GM23338 (cell line): ENCODE measurements around the gene ACSL3. TPM values are rescaled to one million over a fixed set of nuclear protein-coding genes. Genes with fewer than 3 reads are reported as not detected.

Source experiments
- ATAC-seq: fragments of 200-7000 bp; cut with Tn5 transposase; 3 replicates; pipeline ENCODE4 v1.9.1; 2020
- DNase-seq: peaks from one replicate; pipeline ENCODE4 v3.0.0-alpha.2; 2015; ENCODE audit warnings: low spot score
- H2AFZ ChIP-seq: fragments of 200-600 bp; sonication (generic); 2 replicates; pipeline ENCODE4 v1.8.0; 2016; ENCODE audit warnings: antibody characterized with exemption, mild to moderate bottlenecking, moderate library complexity
- H3F3A ChIP-seq: fragments of 200-600 bp; sonication (generic); replicated peaks from 2 replicates; pipeline ENCODE4 v1.8.0; 2017; ENCODE audit warnings: antibody characterized with exemption, mixed run types, low read depth
- H3K27ac ChIP-seq: fragments of 200-600 bp; sonication (generic); 2 replicates; pipeline ENCODE4 v1.6.1; 2016; ENCODE audit warnings: low read depth
- H3K27me3 ChIP-seq: fragments of 200-600 bp; sonication (generic); 2 replicates; pipeline ENCODE4 v1.8.0; 2016; ENCODE audit warnings: mild to moderate bottlenecking, mixed run types, moderate library complexity; ENCODE audit not compliant: insufficient read depth
- H3K36me3 ChIP-seq: fragments of 200-600 bp; sonication (generic); 2 replicates; pipeline ENCODE4 v1.8.0; 2016; ENCODE audit warnings: mild to moderate bottlenecking; ENCODE audit not compliant: insufficient read depth
- H3K4me1 ChIP-seq: fragments of 200-600 bp; sonication (generic); 2 replicates; pipeline ENCODE4 v1.8.0; 2016; ENCODE audit warnings: mild to moderate bottlenecking, moderate library complexity; ENCODE audit not compliant: insufficient read depth
- H3K4me2 ChIP-seq: fragments of 200-600 bp; sonication (generic); 2 replicates; pipeline ENCODE4 v1.7.1; 2017; ENCODE audit warnings: mixed run types
- H3K4me3 ChIP-seq: fragments of 200-600 bp; sonication (generic); 2 replicates; pipeline ENCODE4 v1.6.1; 2016; ENCODE audit warnings: mixed run types
- H3K79me2 ChIP-seq: fragments of 200-600 bp; sonication (generic); replicated peaks from 2 replicates; pipeline ENCODE4 v1.8.0; 2017; ENCODE audit warnings: mild to moderate bottlenecking; ENCODE audit not compliant: insufficient read depth
- H3K9me2 ChIP-seq: fragments of 200-600 bp; sonication (generic); 2 replicates; pipeline ENCODE4 v1.8.0; 2017; ENCODE audit not compliant: insufficient read depth
- H4K20me1 ChIP-seq: fragments of 200-600 bp; sonication (generic); replicated peaks from 2 replicates; pipeline ENCODE4 v1.8.0; 2017; ENCODE audit warnings: mild to moderate bottlenecking; ENCODE audit not compliant: insufficient read depth
- H3K27ac Mint-ChIP-seq: 2 replicates; pipeline ENCODE4 v1.8.0; 2020; ENCODE audit warnings: inconsistent platforms, mild to moderate bottlenecking, moderate library complexity, mixed read lengths
- H3K27me3 Mint-ChIP-seq: 3 replicates; pipeline ENCODE4 v1.8.0; 2022; ENCODE audit warnings: low read depth, mild to moderate bottlenecking, moderate library complexity, mixed read lengths, inconsistent platforms; ENCODE audit not compliant: insufficient read depth, poor library complexity
- H3K36me3 Mint-ChIP-seq: 3 replicates; pipeline ENCODE4 v1.8.0; 2021; ENCODE audit warnings: low read depth, mild to moderate bottlenecking, inconsistent platforms, moderate library complexity, mixed read lengths
- H3K4me1 Mint-ChIP-seq: 3 replicates; pipeline ENCODE4 v1.8.0; 2020; ENCODE audit warnings: mild to moderate bottlenecking, inconsistent platforms, mixed read lengths
- H3K4me3 Mint-ChIP-seq: 3 replicates; pipeline ENCODE4 v1.8.0; 2021; ENCODE audit warnings: moderate library complexity, mild to moderate bottlenecking, inconsistent platforms, mixed read lengths
- H3K9me3 Mint-ChIP-seq: 3 replicates; pipeline ENCODE4 v1.8.0; 2020; ENCODE audit warnings: moderate library complexity, mild to moderate bottlenecking, inconsistent platforms, mixed read lengths
- CREB1 ChIP-seq: fragments of 250-450 bp; sonication (Bioruptor Pico); IDR thresholded peaks from 2 replicates; pipeline ENCODE4 v1.5.0; 2020; ENCODE audit warnings: low read depth, mild to moderate bottlenecking, moderate library complexity
- EZH2 ChIP-seq: fragments of 200-600 bp; sonication (generic); IDR thresholded peaks from one replicate; pipeline ENCODE4 v1.8.0; 2017; ENCODE audit warnings: antibody characterized with exemption, mild to moderate bottlenecking, low read depth; ENCODE audit not compliant: unreplicated experiment
- EZH2phosphoT487 ChIP-seq: fragments of 200-600 bp; sonication (generic); IDR thresholded peaks from one replicate; pipeline ENCODE4 v1.8.1; 2018; ENCODE audit warnings: antibody characterized with exemption; ENCODE audit not compliant: unreplicated experiment
- JUNB ChIP-seq: IDR thresholded peaks from one replicate; pipeline ENCODE4 v1.6.1; 2016; ENCODE audit warnings: antibody characterized with exemption; ENCODE audit not compliant: unreplicated experiment
- NANOG ChIP-seq: IDR thresholded peaks from 2 replicates; pipeline ENCODE4 v1.6.1; 2016; ENCODE audit warnings: antibody characterized with exemption, borderline replicate concordance
- POLR2AphosphoS5 ChIP-seq: IDR thresholded peaks from 2 replicates; pipeline ENCODE4 v1.6.1; 2016; ENCODE audit warnings: antibody characterized with exemption, low read depth
- STAT1 ChIP-seq: IDR thresholded peaks from one replicate; pipeline ENCODE4 v1.6.1; 2016; ENCODE audit warnings: antibody characterized with exemption; ENCODE audit not compliant: unreplicated experiment
- ZNF114 ChIP-seq: fragments of 250-450 bp; sonication (Bioruptor Pico); IDR thresholded peaks from 2 replicates; pipeline ENCODE4 v1.5.0; 2020; ENCODE audit warnings: mild to moderate bottlenecking, moderate library complexity
- ZNF331 ChIP-seq: fragments of 250-450 bp; sonication (Bioruptor Pico); IDR thresholded peaks from 2 replicates; pipeline ENCODE4 v1.5.0; 2020; ENCODE audit warnings: low read depth, mild to moderate bottlenecking, moderate library complexity
- polyA plus RNA-seq: library from polyadenylated mRNA; unstranded; fragments of >200 nt; fragmentation: Nextera tagmentation; extraction: Ambion mirVana; gene quantifications from 2 replicates; pipeline ENCODE4 v1.2.1, GENCODE V29; 2016
- total RNA-seq: library from RNA; depleted of rRNA; stranded (reverse); fragments of >200 nt; shearing (Covaris generic); gene quantifications from 2 replicates; pipeline ENCODE4 v1.2.3, GENCODE V29; 2014
- TF ChIP-seq, protein P1 (sequence below), 2 experiments: fragments of 200-600 bp in 1 of 2; sonication (generic) in 1 of 2; conservative IDR thresholded peaks; 2 replicates each; pipeline versions ENCODE4 v1.5.1 to v1.6.1; 2016 to 2017; ENCODE audit warnings: antibody characterized with exemption in 2 of 2, low read depth in 2 of 2, mild to moderate bottlenecking in 2 of 2, moderate library complexity in 1 of 2
- TF ChIP-seq, protein P2 (sequence below): fragments of 250-450 bp; sonication (Bioruptor Pico); IDR thresholded peaks from 2 replicates; pipeline ENCODE4 v1.5.0; 2020; ENCODE audit warnings: mild to moderate bottlenecking, moderate library complexity
- TF ChIP-seq, protein P3 (sequence below): IDR thresholded peaks from one replicate; pipeline ENCODE4 v1.6.1; 2018; ENCODE audit warnings: antibody characterized with exemption; ENCODE audit not compliant: unreplicated experiment
- TF ChIP-seq, protein P4 (sequence below): IDR thresholded peaks from 2 replicates; pipeline ENCODE4 v1.6.1; 2016; ENCODE audit warnings: antibody characterized with exemption

ACSL3 gene
- total and polyA plus RNA-seq, 2 experiments from 2014 or later = 55.3 to 130 TPM

DNA sequence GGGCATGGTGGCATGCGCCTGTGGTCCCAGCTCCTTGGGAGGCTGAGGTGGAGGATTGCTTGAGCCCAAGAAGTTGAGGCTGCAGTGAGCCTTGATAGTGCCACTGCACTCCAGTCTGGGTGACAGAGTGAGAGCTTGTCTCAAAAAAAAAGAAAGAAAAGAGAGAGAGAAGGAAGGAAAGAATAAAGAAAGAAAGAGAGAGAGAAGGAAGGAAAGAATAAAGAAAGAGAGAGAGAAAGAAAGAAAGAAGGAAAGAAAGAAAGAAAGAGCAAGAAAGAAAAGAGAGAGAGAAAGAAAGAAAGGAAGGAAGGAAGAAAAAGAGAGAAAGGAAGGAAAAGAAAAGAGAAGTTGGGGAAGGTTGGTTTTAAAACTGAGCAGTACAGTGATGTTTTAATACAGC is 49.0 kb upstream of the ACSL3 start:
- H3K9me3 Mint-ChIP-seq = peaks cover 16% of the 10 kb centered on the region; the same call in 2 of the 3 replicates
- H3K36me3 Mint-ChIP-seq = peaks cover 10% of the 10 kb centered on the region; the same call in 2 of the 3 replicates
- no peaks in the 10 kb centered on the region for H3F3A ChIP-seq
- H3K36me3 ChIP-seq = no peaks in the 10 kb centered on the region
- no peak overlapping the region for H3K4me2 ChIP-seq
- H3K27me3 ChIP-seq = no peaks in the 10 kb centered on the region
- DNase-seq = no peak
- TF ChIP-seq STAT1 = no peak
- TF ChIP-seq, protein P1, sequence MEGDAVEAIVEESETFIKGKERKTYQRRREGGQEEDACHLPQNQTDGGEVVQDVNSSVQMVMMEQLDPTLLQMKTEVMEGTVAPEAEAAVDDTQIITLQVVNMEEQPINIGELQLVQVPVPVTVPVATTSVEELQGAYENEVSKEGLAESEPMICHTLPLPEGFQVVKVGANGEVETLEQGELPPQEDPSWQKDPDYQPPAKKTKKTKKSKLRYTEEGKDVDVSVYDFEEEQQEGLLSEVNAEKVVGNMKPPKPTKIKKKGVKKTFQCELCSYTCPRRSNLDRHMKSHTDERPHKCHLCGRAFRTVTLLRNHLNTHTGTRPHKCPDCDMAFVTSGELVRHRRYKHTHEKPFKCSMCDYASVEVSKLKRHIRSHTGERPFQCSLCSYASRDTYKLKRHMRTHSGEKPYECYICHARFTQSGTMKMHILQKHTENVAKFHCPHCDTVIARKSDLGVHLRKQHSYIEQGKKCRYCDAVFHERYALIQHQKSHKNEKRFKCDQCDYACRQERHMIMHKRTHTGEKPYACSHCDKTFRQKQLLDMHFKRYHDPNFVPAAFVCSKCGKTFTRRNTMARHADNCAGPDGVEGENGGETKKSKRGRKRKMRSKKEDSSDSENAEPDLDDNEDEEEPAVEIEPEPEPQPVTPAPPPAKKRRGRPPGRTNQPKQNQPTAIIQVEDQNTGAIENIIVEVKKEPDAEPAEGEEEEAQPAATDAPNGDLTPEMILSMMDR (conservative IDR thresholded peaks at IDR 0.05; ENCODE audit: low read depth in 2 of 2) = no peak
- TF ChIP-seq NANOG = no peak
- no peak for TF ChIP-seq CREB1 (CRISPR knock-in tag)
- no peak for TF ChIP-seq POLR2AphosphoS5
- no peak for TF ChIP-seq EZH2
- TF ChIP-seq, protein P2, sequence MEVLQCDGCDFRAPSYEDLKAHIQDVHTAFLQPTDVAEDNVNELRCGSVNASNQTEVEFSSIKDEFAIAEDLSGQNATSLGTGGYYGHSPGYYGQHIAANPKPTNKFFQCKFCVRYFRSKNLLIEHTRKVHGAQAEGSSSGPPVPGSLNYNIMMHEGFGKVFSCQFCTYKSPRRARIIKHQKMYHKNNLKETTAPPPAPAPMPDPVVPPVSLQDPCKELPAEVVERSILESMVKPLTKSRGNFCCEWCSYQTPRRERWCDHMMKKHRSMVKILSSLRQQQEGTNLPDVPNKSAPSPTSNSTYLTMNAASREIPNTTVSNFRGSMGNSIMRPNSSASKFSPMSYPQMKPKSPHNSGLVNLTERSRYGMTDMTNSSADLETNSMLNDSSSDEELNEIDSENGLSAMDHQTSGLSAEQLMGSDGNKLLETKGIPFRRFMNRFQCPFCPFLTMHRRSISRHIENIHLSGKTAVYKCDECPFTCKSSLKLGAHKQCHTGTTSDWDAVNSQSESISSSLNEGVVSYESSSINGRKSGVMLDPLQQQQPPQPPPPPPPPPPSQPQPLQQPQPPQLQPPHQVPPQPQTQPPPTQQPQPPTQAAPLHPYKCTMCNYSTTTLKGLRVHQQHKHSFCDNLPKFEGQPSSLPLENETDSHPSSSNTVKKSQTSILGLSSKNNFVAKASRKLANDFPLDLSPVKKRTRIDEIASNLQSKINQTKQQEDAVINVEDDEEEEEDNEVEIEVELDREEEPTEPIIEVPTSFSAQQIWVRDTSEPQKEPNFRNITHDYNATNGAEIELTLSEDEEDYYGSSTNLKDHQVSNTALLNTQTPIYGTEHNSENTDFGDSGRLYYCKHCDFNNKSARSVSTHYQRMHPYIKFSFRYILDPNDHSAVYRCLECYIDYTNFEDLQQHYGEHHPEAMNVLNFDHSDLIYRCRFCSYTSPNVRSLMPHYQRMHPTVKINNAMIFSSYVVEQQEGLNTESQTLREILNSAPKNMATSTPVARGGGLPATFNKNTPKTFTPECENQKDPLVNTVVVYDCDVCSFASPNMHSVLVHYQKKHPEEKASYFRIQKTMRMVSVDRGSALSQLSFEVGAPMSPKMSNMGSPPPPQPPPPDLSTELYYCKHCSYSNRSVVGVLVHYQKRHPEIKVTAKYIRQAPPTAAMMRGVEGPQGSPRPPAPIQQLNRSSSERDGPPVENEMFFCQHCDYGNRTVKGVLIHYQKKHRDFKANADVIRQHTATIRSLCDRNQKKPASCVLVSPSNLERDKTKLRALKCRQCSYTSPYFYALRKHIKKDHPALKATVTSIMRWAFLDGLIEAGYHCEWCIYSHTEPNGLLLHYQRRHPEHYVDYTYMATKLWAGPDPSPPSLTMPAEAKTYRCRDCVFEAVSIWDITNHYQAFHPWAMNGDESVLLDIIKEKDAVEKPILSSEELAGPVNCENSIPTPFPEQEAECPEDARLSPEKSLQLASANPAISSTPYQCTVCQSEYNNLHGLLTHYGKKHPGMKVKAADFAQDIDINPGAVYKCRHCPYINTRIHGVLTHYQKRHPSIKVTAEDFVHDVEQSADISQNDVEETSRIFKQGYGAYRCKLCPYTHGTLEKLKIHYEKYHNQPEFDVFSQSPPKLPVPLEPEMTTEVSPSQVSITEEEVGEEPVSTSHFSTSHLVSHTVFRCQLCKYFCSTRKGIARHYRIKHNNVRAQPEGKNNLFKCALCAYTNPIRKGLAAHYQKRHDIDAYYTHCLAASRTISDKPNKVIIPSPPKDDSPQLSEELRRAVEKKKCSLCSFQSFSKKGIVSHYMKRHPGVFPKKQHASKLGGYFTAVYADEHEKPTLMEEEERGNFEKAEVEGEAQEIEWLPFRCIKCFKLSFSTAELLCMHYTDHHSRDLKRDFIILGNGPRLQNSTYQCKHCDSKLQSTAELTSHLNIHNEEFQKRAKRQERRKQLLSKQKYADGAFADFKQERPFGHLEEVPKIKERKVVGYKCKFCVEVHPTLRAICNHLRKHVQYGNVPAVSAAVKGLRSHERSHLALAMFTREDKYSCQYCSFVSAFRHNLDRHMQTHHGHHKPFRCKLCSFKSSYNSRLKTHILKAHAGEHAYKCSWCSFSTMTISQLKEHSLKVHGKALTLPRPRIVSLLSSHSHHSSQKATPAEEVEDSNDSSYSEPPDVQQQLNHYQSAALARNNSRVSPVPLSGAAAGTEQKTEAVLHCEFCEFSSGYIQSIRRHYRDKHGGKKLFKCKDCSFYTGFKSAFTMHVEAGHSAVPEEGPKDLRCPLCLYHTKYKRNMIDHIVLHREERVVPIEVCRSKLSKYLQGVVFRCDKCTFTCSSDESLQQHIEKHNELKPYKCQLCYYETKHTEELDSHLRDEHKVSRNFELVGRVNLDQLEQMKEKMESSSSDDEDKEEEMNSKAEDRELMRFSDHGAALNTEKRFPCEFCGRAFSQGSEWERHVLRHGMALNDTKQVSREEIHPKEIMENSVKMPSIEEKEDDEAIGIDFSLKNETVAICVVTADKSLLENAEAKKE (CRISPR knock-in tag) = no peak
- no peak for TF ChIP-seq EZH2phosphoT487
- TF ChIP-seq ZNF331 (CRISPR knock-in tag) = no peak
- TF ChIP-seq, protein P3, sequence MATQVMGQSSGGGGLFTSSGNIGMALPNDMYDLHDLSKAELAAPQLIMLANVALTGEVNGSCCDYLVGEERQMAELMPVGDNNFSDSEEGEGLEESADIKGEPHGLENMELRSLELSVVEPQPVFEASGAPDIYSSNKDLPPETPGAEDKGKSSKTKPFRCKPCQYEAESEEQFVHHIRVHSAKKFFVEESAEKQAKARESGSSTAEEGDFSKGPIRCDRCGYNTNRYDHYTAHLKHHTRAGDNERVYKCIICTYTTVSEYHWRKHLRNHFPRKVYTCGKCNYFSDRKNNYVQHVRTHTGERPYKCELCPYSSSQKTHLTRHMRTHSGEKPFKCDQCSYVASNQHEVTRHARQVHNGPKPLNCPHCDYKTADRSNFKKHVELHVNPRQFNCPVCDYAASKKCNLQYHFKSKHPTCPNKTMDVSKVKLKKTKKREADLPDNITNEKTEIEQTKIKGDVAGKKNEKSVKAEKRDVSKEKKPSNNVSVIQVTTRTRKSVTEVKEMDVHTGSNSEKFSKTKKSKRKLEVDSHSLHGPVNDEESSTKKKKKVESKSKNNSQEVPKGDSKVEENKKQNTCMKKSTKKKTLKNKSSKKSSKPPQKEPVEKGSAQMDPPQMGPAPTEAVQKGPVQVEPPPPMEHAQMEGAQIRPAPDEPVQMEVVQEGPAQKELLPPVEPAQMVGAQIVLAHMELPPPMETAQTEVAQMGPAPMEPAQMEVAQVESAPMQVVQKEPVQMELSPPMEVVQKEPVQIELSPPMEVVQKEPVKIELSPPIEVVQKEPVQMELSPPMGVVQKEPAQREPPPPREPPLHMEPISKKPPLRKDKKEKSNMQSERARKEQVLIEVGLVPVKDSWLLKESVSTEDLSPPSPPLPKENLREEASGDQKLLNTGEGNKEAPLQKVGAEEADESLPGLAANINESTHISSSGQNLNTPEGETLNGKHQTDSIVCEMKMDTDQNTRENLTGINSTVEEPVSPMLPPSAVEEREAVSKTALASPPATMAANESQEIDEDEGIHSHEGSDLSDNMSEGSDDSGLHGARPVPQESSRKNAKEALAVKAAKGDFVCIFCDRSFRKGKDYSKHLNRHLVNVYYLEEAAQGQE = no peak
- TF ChIP-seq JUNB = no peak
- no peak for TF ChIP-seq ZNF114 (CRISPR knock-in tag)
- TF ChIP-seq, protein P4, sequence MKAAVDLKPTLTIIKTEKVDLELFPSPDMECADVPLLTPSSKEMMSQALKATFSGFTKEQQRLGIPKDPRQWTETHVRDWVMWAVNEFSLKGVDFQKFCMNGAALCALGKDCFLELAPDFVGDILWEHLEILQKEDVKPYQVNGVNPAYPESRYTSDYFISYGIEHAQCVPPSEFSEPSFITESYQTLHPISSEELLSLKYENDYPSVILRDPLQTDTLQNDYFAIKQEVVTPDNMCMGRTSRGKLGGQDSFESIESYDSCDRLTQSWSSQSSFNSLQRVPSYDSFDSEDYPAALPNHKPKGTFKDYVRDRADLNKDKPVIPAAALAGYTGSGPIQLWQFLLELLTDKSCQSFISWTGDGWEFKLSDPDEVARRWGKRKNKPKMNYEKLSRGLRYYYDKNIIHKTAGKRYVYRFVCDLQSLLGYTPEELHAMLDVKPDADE = no peak
- H3K4me3 Mint-ChIP-seq = no peak overlapping the region
- H3K4me1 Mint-ChIP-seq = no peaks in the 10 kb centered on the region
- no peak overlapping the region for H3K4me3 ChIP-seq
- H3K27ac ChIP-seq = no peak overlapping the region
- no peaks in the 10 kb centered on the region for H3K27me3 Mint-ChIP-seq
- no peaks in the 10 kb centered on the region for H3K9me2 ChIP-seq
- H3K4me1 ChIP-seq = no peaks in the 10 kb centered on the region
- no peaks in the 10 kb centered on the region for H4K20me1 ChIP-seq
- H2AFZ ChIP-seq = peak overlapping the region; percentile 59; the same call in 1 of the 2 replicates
- ATAC-seq = no peak
- no peak overlapping the region for H3K27ac Mint-ChIP-seq
- no peaks in the 10 kb centered on the region for H3K79me2 ChIP-seq
